IMR-90 (cell line): ENCODE measurements around the gene CALN1. TPM values are rescaled to one million over a fixed set of nuclear protein-coding genes. Genes with fewer than 3 reads are reported as not detected.

Source experiments
- ATAC-seq: fragments of 200-7000 bp; cut with Tn5 transposase; 2 replicates; pipeline ENCODE4 v1.9.1; 2020; ENCODE audit warnings: low read depth, mild to moderate bottlenecking, moderate library complexity
- BruUV-seq: library from RNA; stranded (reverse); fragments of 400-500 nt; replicated peaks from 2 replicates; lab custom pipeline; 2021; lab: Mats Ljungman, UMichigan
- CTCF ChIA-PET: fragments of 300-600 bp; formaldehyde crosslinking; extraction: SDS; loops from one replicate; lab custom pipeline; 2021; ENCODE audit warnings: antibody characterized with exemption; lab: Yijun Ruan, JAX
- POLR2A ChIA-PET: fragments of 300-600 bp; sonication (Branson Sonifier 250); formaldehyde crosslinking; loops from one replicate; lab custom pipeline; 2022; ENCODE audit warnings: antibody characterized with exemption; ENCODE audit not compliant: unreplicated experiment; lab: Charles Lee
- DNase-seq: peaks from one replicate; pipeline ENCODE4 v3.0.0; 2013
- H2AFZ ChIP-seq: replicated peaks from 2 replicates; pipeline ENCODE3; 2013; ENCODE audit warnings: low read length, mild to moderate bottlenecking; ENCODE audit not compliant: poor library complexity
- H2AK5ac ChIP-seq: 2 replicates; pipeline ENCODE4 v1.6.1; 2013; ENCODE audit warnings: low read depth, low read length, inconsistent platforms
- H2AK9ac ChIP-seq: replicated peaks from 2 replicates; pipeline ENCODE3; 2013; ENCODE audit warnings: mild to moderate bottlenecking, low read depth, low read length, moderate library complexity; ENCODE audit not compliant: poor library complexity
- H2BK120ac ChIP-seq: 2 replicates; pipeline ENCODE4 v1.6.1; 2013; ENCODE audit warnings: low read depth, low read length, inconsistent platforms
- H2BK15ac ChIP-seq: 3 replicates; pipeline ENCODE4 v1.6.1; 2013; ENCODE audit warnings: low read depth, low read length, inconsistent platforms
- H2BK20ac ChIP-seq: 2 replicates; pipeline ENCODE4 v1.6.1; 2013; ENCODE audit warnings: low read depth, mild to moderate bottlenecking, inconsistent platforms, low read length, moderate library complexity
- H2BK5ac ChIP-seq: 2 replicates; pipeline ENCODE4 v1.6.1; 2013; ENCODE audit warnings: mild to moderate bottlenecking, low read depth, low read length, inconsistent platforms; ENCODE audit not compliant: poor library complexity, severe bottlenecking
- H3K14ac ChIP-seq: replicated peaks from 2 replicates; pipeline ENCODE4 v1.6.1; 2013; ENCODE audit warnings: low read depth, low read length, inconsistent platforms
- H3K18ac ChIP-seq: 2 replicates; pipeline ENCODE4 v1.6.1; 2013; ENCODE audit warnings: low read depth, low read length, control low read depth
- H3K23ac ChIP-seq: 2 replicates; pipeline ENCODE4 v1.6.1; 2013; ENCODE audit warnings: low read depth, low read length, inconsistent platforms
- H3K27ac ChIP-seq: 2 replicates; pipeline ENCODE4 v1.5.1; 2013; ENCODE audit warnings: mild to moderate bottlenecking, control low read depth, low read length; ENCODE audit not compliant: insufficient read depth
- H3K27me3 ChIP-seq: 2 replicates; pipeline ENCODE4 v1.6.1; 2013; ENCODE audit warnings: low read length; ENCODE audit not compliant: control insufficient read depth, insufficient read depth
- H3K36me3 ChIP-seq: 2 replicates; pipeline ENCODE4 v1.6.1; 2013; ENCODE audit warnings: low read length, mixed read lengths; ENCODE audit not compliant: control insufficient read depth, insufficient read depth
- H3K4ac ChIP-seq: 2 replicates; pipeline ENCODE4 v1.6.1; 2013; ENCODE audit warnings: low read depth, low read length, inconsistent platforms
- H3K4me1 ChIP-seq: 2 replicates; pipeline ENCODE4 v1.6.1; 2013; ENCODE audit warnings: low read length, mixed read lengths; ENCODE audit not compliant: control insufficient read depth, insufficient read depth
- H3K4me2 ChIP-seq: 2 replicates; pipeline ENCODE4 v1.6.1; 2013; ENCODE audit warnings: low read depth, mild to moderate bottlenecking, control low read depth, low read length, moderate library complexity
- H3K4me3 ChIP-seq: 2 replicates; pipeline ENCODE4 v1.5.1; 2013; ENCODE audit warnings: low read depth, mild to moderate bottlenecking, control low read depth, low read length, moderate library complexity; ENCODE audit not compliant: insufficient read depth
- H3K56ac ChIP-seq: 2 replicates; pipeline ENCODE4 v1.6.1; 2013; ENCODE audit warnings: low read length, inconsistent platforms; ENCODE audit not compliant: insufficient read depth; ENCODE audit errors: extremely low read depth
- H3K79me1 ChIP-seq, 2 experiments: 2 replicates each; pipeline ENCODE4 v1.6.1; 2013; ENCODE audit warnings: low read length in 2 of 2, inconsistent platforms in 1 of 2, low read depth in 1 of 2
- H3K9ac ChIP-seq: 2 replicates; pipeline ENCODE4 v1.6.1; 2013; ENCODE audit warnings: low read depth, low read length, control low read depth
- H3K9me1 ChIP-seq: 2 replicates; pipeline ENCODE4 v1.6.1; 2013; ENCODE audit warnings: low read length, inconsistent platforms; ENCODE audit not compliant: insufficient read depth
- H3K9me3 ChIP-seq: 2 replicates; pipeline ENCODE4 v1.6.1; 2013; ENCODE audit warnings: low read length; ENCODE audit not compliant: control insufficient read depth, insufficient read depth
- H4K20me1 ChIP-seq: 2 replicates; pipeline ENCODE4 v1.6.1; 2013; ENCODE audit warnings: low read length, inconsistent platforms; ENCODE audit not compliant: insufficient read depth
- H4K5ac ChIP-seq: 2 replicates; pipeline ENCODE4 v1.6.1; 2013; ENCODE audit warnings: mild to moderate bottlenecking, low read depth, low read length, control low read depth
- H4K8ac ChIP-seq, 2 experiments: 2 replicates each; pipeline ENCODE4 v1.6.1; 2013; ENCODE audit warnings: low read depth in 2 of 2, low read length in 2 of 2, control low read depth in 1 of 2, inconsistent platforms in 1 of 2
- H4K91ac ChIP-seq: 2 replicates; pipeline ENCODE4 v1.6.1; 2013; ENCODE audit warnings: low read depth, low read length, inconsistent platforms; ENCODE audit not compliant: insufficient read depth
- BHLHE40 ChIP-seq: fragments of 150-350 bp; IDR thresholded peaks from 2 replicates; pipeline ENCODE4 v1.6.1; 2016; ENCODE audit warnings: mild to moderate bottlenecking, low read depth, low read length
- CEBPB ChIP-seq: IDR thresholded peaks from 2 replicates; pipeline ENCODE4 v1.6.1; 2012; ENCODE audit warnings: low read depth, low read length, improper control_type of control experiment
- CHD1 ChIP-seq: IDR thresholded peaks from 2 replicates; pipeline ENCODE4 v1.6.1; 2012; ENCODE audit warnings: low read depth, low read length, improper control_type of control experiment
- ELK1 ChIP-seq: fragments of 150-350 bp; IDR thresholded peaks from 2 replicates; pipeline ENCODE4 v1.6.1; 2016; ENCODE audit warnings: low read depth, mild to moderate bottlenecking, low read length, moderate library complexity, borderline replicate concordance
- FOS ChIP-seq: fragments of 150-350 bp; IDR thresholded peaks from 2 replicates; pipeline ENCODE4 v1.6.1; 2016; ENCODE audit warnings: low read depth, low read length
- MAZ ChIP-seq: IDR thresholded peaks from 2 replicates; pipeline ENCODE4 v1.6.1; 2012; ENCODE audit warnings: low read depth, mild to moderate bottlenecking, low read length, improper control_type of control experiment, moderate library complexity, borderline replicate concordance
- MXI1 ChIP-seq: IDR thresholded peaks from 2 replicates; pipeline ENCODE4 v1.6.1; 2012; ENCODE audit warnings: low read depth, mild to moderate bottlenecking, low read length, moderate library complexity, borderline replicate concordance
- NFE2L2 ChIP-seq: fragments of 150-350 bp; IDR thresholded peaks from 2 replicates; pipeline ENCODE4 v1.6.1; 2016; ENCODE audit warnings: low read depth, mild to moderate bottlenecking, low read length
- POLR2A ChIP-seq: IDR thresholded peaks from 2 replicates; pipeline ENCODE4 v1.6.1; 2012; ENCODE audit warnings: mild to moderate bottlenecking, low read depth, low read length
- RAD21 ChIP-seq: IDR thresholded peaks from 2 replicates; pipeline ENCODE4 v1.6.1; 2012; ENCODE audit warnings: low read length, improper control_type of control experiment
- RCOR1 ChIP-seq: IDR thresholded peaks from 2 replicates; pipeline ENCODE4 v1.6.1; 2012; ENCODE audit warnings: mild to moderate bottlenecking, low read length, improper control_type of control experiment; ENCODE audit not compliant: insufficient replicate concordance
- USF2 ChIP-seq: fragments of 150-350 bp; IDR thresholded peaks from 2 replicates; pipeline ENCODE4 v1.6.1; 2017; ENCODE audit warnings: mild to moderate bottlenecking, antibody characterized with exemption, low read length, low read depth
- WGBS, 2 experiments: methylation state at CpG; one replicate each; pipeline versions ENCODE4 v1.1.5 to v1.1.7; 2013; ENCODE audit warnings: missing lambda C conversion rate in 2 of 2; ENCODE audit not compliant: insufficient read length in 1 of 2; ENCODE audit errors: extremely low coverage in 2 of 2; 5-methylcytosine and 5-hydroxymethylcytosine counted together
- dilution Hi-C: fragments of 300-500 bp; cut with HindIII; formaldehyde crosslinking; loops from one replicate; pipeline ENCODE4 v1.14.3; 2018; ENCODE audit warnings: low sequenced_read_pairs; ENCODE audit not compliant: unreplicated experiment
- in situ Hi-C: fragments of 300-500 bp; cut with MboI; formaldehyde crosslinking; loops from 3 replicates; pipeline ENCODE4 v1.14.3; 2019; ENCODE audit warnings: low sequenced_read_pairs, inconsistent platforms, mixed read lengths
- intact Hi-C: fragments of 100-400 bp; cut with micrococcal nuclease; formaldehyde crosslinking; loops from 2 replicates; pipeline ENCODE4 v1.10.0; 2022
- polyA plus RNA-seq, 3 experiments: library from polyadenylated mRNA; depleted of rRNA; stranded (reverse); fragments of >200 nt; gene quantifications; 2 replicates each; pipeline ENCODE4 v1.2.3, GENCODE V29; 2012; ENCODE audit warnings: low replicate concordance in 1 of 3
- total RNA-seq: library from RNA; depleted of rRNA; stranded (reverse); fragments of >200 nt; gene quantifications from 2 replicates; pipeline ENCODE4 v1.2.3, GENCODE V29; 2012
- TF ChIP-seq, protein P1 (sequence below): conservative IDR thresholded peaks from 2 replicates; pipeline ENCODE4 v1.5.1; 2012; ENCODE audit warnings: mild to moderate bottlenecking, low read depth, low read length, improper control_type of control experiment

Gene CALN1
- total and polyA plus RNA-seq, 2 of the 4 experiments (the other 2 are of a cell fraction), result not detected

GRCh38 chr7:72453471-72453870 lies 41.3 kb upstream of the CALN1 start:
- CTCF ChIA-PET, result no interaction called here
- in situ Hi-C loops (no loop called here), intact Hi-C loops (no loop called here)

More at GRCh38 chr7:72453471-72453870, 41.3 kb upstream of the CALN1 start:
- Histone ChIP-seq H2BK5ac (no peak overlapping the region), H3K4me3 (no peak overlapping the region), H4K20me1 (no peaks in the 10 kb centered on the region), H2AFZ (no peak overlapping the region), H2BK20ac (no peak overlapping the region), H3K23ac (no peak overlapping the region), H4K5ac (no peak overlapping the region), H4K8ac (no peak overlapping the region), H3K56ac (no peak overlapping the region), H3K4me1 (no peaks in the 10 kb centered on the region), H3K9me1 (no peaks in the 10 kb centered on the region), H3K4me2 (no peak overlapping the region), H2BK15ac (no peak overlapping the region), H3K79me1 (no peaks in the 10 kb centered on the region), H3K27ac (no peak overlapping the region), H3K36me3 (no peaks in the 10 kb centered on the region), H3K18ac (no peak overlapping the region), H3K9me3 (peaks cover 7% of the 10 kb centered on the region; the same call in 1 of the 2 replicates), H3K27me3 (no peaks in the 10 kb centered on the region), H3K14ac (no peak overlapping the region), H3K9ac (no peak overlapping the region), H2AK5ac (no peak overlapping the region), H2BK120ac (no peak overlapping the region), H2AK9ac (no peak overlapping the region), H4K91ac (no peak overlapping the region), H3K4ac (no peak overlapping the region)
- no peak for TF ChIP-seq MAZ
- TF ChIP-seq CEBPB, result no peak
- TF ChIP-seq FOS, result no peak
- TF ChIP-seq USF2, result no peak
- TF ChIP-seq POLR2A, result no peak
- TF ChIP-seq RCOR1, result no peak
- TF ChIP-seq, protein P1, sequence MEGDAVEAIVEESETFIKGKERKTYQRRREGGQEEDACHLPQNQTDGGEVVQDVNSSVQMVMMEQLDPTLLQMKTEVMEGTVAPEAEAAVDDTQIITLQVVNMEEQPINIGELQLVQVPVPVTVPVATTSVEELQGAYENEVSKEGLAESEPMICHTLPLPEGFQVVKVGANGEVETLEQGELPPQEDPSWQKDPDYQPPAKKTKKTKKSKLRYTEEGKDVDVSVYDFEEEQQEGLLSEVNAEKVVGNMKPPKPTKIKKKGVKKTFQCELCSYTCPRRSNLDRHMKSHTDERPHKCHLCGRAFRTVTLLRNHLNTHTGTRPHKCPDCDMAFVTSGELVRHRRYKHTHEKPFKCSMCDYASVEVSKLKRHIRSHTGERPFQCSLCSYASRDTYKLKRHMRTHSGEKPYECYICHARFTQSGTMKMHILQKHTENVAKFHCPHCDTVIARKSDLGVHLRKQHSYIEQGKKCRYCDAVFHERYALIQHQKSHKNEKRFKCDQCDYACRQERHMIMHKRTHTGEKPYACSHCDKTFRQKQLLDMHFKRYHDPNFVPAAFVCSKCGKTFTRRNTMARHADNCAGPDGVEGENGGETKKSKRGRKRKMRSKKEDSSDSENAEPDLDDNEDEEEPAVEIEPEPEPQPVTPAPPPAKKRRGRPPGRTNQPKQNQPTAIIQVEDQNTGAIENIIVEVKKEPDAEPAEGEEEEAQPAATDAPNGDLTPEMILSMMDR, result no peak
- no peak for TF ChIP-seq ELK1
- no peak for TF ChIP-seq CHD1
- TF ChIP-seq BHLHE40, result no peak
- TF ChIP-seq NFE2L2, result no peak
- no peak for TF ChIP-seq RAD21
- TF ChIP-seq MXI1, result no peak
- ATAC-seq (no peak), DNase-seq (no peak)
- dilution Hi-C loops, result no loop called here
- no TSS peak for BruUV-seq
- 40% methylated on average over 1 of the region's 1 CpG; no CpG with 5 or more reads in 1 of the 2 experiments for WGBS, 2 experiments
- POLR2A ChIA-PET, result no interaction called here
